WTC11 (cell line): ENCODE measurements around the gene PIK3C3. TPM values are rescaled to one million over a fixed set of nuclear protein-coding genes. Genes with fewer than 3 reads are reported as not detected.

Experiments used
- ATAC-seq: fragments of 200-7000 bp; cut with Tn5 transposase; 2 replicates; pipeline ENCODE4 v1.10.0; 2021; ENCODE audit warnings: mild to moderate bottlenecking, moderate library complexity
- CTCF ChIA-PET: fragments of 300-600 bp; sonication (Branson Sonifier 250); formaldehyde crosslinking; loops from one replicate; lab custom pipeline; 2021; ENCODE audit warnings: antibody characterized with exemption; lab: Charles Lee
- POLR2A ChIA-PET: fragments of 350-600 bp; sonication (Branson Sonifier 250); formaldehyde crosslinking; loops from one replicate; lab custom pipeline; 2021; ENCODE audit warnings: antibody characterized with exemption; lab: Charles Lee
- DNase-seq: peaks from one replicate; pipeline ENCODE4 v3.0.0; 2021; ENCODE audit warnings: low spot score
- H3K27ac Mint-ChIP-seq: 2 replicates; pipeline ENCODE4 v1.8.0; 2021; ENCODE audit warnings: mixed read lengths
- H3K27me3 Mint-ChIP-seq: 2 replicates; pipeline ENCODE4 v1.8.0; 2021; ENCODE audit warnings: low read depth, mild to moderate bottlenecking, moderate library complexity, mixed read lengths
- H3K36me3 Mint-ChIP-seq: 2 replicates; pipeline ENCODE4 v1.8.0; 2021; ENCODE audit warnings: mixed read lengths
- H3K4me1 Mint-ChIP-seq: 2 replicates; pipeline ENCODE4 v1.8.0; 2022; ENCODE audit warnings: mixed read lengths
- H3K4me3 Mint-ChIP-seq: 2 replicates; pipeline ENCODE4 v1.8.0; 2021; ENCODE audit warnings: mild to moderate bottlenecking, moderate library complexity, mixed read lengths
- H3K9me3 Mint-ChIP-seq: 2 replicates; pipeline ENCODE4 v1.8.0; 2021; ENCODE audit warnings: mixed read lengths
- AFF4 ChIP-seq: sonication (generic); formaldehyde crosslinking; IDR thresholded peaks from 2 replicates; pipeline ENCODE4 v1.8.1; 2023; ENCODE audit warnings: mild to moderate bottlenecking, missing genetic modification reagents, borderline replicate concordance
- ELF4 ChIP-seq: sonication (generic); formaldehyde crosslinking; IDR thresholded peaks from 2 replicates; pipeline ENCODE4 v1.8.1; 2022; ENCODE audit warnings: low read depth, mild to moderate bottlenecking, moderate library complexity, missing genetic modification reagents
- EMX1 ChIP-seq: fragments of 250-450 bp; sonication (Bioruptor Pico); IDR thresholded peaks from 2 replicates; pipeline ENCODE4 v1.8.0; 2021; ENCODE audit warnings: mild to moderate bottlenecking
- FOXK1 ChIP-seq: sonication (generic); formaldehyde crosslinking; IDR thresholded peaks from 2 replicates; pipeline ENCODE4 v1.8.0; 2022; ENCODE audit warnings: mild to moderate bottlenecking, moderate library complexity, missing genetic modification reagents
- NFATC4 ChIP-seq: fragments of 250-450 bp; sonication (Bioruptor Pico); IDR thresholded peaks from 2 replicates; pipeline ENCODE4 v1.9.0; 2021; ENCODE audit warnings: mild to moderate bottlenecking
- NFYB ChIP-seq: sonication (generic); formaldehyde crosslinking; conservative IDR thresholded peaks from 2 replicates; pipeline ENCODE4 v1.8.0; 2022; ENCODE audit warnings: low read depth, missing genetic modification reagents
- ZMAT4 ChIP-seq: fragments of 250-450 bp; sonication (Bioruptor Pico); IDR thresholded peaks from 2 replicates; pipeline ENCODE4 v1.9.0; 2021; ENCODE audit warnings: mild to moderate bottlenecking
- ZNF219 ChIP-seq: sonication (generic); formaldehyde crosslinking; IDR thresholded peaks from 2 replicates; pipeline ENCODE4 v1.8.0; 2023; ENCODE audit warnings: missing genetic modification reagents, mild to moderate bottlenecking, borderline replicate concordance
- ZNF317 ChIP-seq: sonication (generic); formaldehyde crosslinking; IDR thresholded peaks from 2 replicates; pipeline ENCODE4 v1.8.1; 2023; ENCODE audit warnings: low read depth, mild to moderate bottlenecking, moderate library complexity, missing genetic modification reagents, borderline replicate concordance
- ZNF532 ChIP-seq: fragments of 250-450 bp; sonication (Bioruptor Pico); IDR thresholded peaks from 2 replicates; pipeline ENCODE4 v1.9.0; 2021; ENCODE audit warnings: mild to moderate bottlenecking, borderline replicate concordance
- total RNA-seq: library from RNA; stranded (reverse); gene quantifications from 3 replicates; pipeline ENCODE4 v1.2.3, GENCODE V29; 2021
- TF ChIP-seq, protein P1 (sequence below): sonication (generic); formaldehyde crosslinking; IDR thresholded peaks from 2 replicates; pipeline ENCODE4 v1.8.1; 2023; ENCODE audit warnings: mild to moderate bottlenecking, moderate library complexity, missing genetic modification reagents
- TF ChIP-seq, protein P2 (sequence below): sonication (generic); formaldehyde crosslinking; IDR thresholded peaks from 2 replicates; pipeline ENCODE4 v1.8.1; 2023; ENCODE audit warnings: mild to moderate bottlenecking, missing genetic modification reagents, moderate library complexity
- TF ChIP-seq, protein P3 (sequence below): sonication (generic); formaldehyde crosslinking; IDR thresholded peaks from 2 replicates; pipeline ENCODE4 v1.8.0; 2023; ENCODE audit warnings: missing genetic modification reagents
- TF ChIP-seq, protein P4 (sequence below): sonication (generic); formaldehyde crosslinking; IDR thresholded peaks from 2 replicates; pipeline ENCODE4 v1.8.1; 2023; ENCODE audit warnings: mild to moderate bottlenecking, missing genetic modification reagents, moderate library complexity

PIK3C3 gene
- total RNA-seq, 1 experiment from 2014 or later: 40.4 TPM

GRCh38 chr18:41928581-41928980, 26.5 kb upstream of the PIK3C3 start:
- no peak overlapping the region for H3K4me3 Mint-ChIP-seq
- DNase-seq: no peak
- H3K27ac Mint-ChIP-seq: no peak overlapping the region
- ATAC-seq: no peak
- no peaks in the 10 kb centered on the region for H3K36me3 Mint-ChIP-seq
- CTCF ChIA-PET: no interaction called here
- H3K27me3 Mint-ChIP-seq: no peaks in the 10 kb centered on the region
- H3K9me3 Mint-ChIP-seq: no peaks in the 10 kb centered on the region
- POLR2A ChIA-PET: no interaction called here
- H3K4me1 Mint-ChIP-seq: peaks cover 4% of the 10 kb centered on the region
- TF ChIP-seq NFATC4 (CRISPR knock-in tag): no peak
- TF ChIP-seq FOXK1 (CRISPR knock-in tag): no peak
- TF ChIP-seq NFYB: no peak
- no peak for TF ChIP-seq EMX1 (CRISPR knock-in tag)
- TF ChIP-seq, protein P1, sequence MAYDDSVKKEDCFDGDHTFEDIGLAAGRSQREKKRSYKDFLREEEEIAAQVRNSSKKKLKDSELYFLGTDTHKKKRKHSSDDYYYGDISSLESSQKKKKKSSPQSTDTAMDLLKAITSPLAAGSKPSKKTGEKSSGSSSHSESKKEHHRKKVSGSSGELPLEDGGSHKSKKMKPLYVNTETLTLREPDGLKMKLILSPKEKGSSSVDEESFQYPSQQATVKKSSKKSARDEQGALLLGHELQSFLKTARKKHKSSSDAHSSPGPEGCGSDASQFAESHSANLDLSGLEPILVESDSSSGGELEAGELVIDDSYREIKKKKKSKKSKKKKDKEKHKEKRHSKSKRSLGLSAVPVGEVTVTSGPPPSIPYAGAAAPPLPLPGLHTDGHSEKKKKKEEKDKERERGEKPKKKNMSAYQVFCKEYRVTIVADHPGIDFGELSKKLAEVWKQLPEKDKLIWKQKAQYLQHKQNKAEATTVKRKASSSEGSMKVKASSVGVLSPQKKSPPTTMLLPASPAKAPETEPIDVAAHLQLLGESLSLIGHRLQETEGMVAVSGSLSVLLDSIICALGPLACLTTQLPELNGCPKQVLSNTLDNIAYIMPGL (CRISPR knock-in tag): no peak
- no peak for TF ChIP-seq ZNF532
- no peak for TF ChIP-seq ZNF317
- TF ChIP-seq, protein P2, sequence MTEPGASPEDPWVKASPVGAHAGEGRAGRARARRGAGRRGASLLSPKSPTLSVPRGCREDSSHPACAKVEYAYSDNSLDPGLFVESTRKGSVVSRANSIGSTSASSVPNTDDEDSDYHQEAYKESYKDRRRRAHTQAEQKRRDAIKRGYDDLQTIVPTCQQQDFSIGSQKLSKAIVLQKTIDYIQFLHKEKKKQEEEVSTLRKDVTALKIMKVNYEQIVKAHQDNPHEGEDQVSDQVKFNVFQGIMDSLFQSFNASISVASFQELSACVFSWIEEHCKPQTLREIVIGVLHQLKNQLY (CRISPR knock-in tag): no peak
- no peak for TF ChIP-seq AFF4 (CRISPR knock-in tag)
- no peak for TF ChIP-seq ZNF219 (CRISPR knock-in tag)
- TF ChIP-seq, protein P3, sequence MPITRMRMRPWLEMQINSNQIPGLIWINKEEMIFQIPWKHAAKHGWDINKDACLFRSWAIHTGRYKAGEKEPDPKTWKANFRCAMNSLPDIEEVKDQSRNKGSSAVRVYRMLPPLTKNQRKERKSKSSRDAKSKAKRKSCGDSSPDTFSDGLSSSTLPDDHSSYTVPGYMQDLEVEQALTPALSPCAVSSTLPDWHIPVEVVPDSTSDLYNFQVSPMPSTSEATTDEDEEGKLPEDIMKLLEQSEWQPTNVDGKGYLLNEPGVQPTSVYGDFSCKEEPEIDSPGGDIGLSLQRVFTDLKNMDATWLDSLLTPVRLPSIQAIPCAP (CRISPR knock-in tag): no peak
- no peak for TF ChIP-seq ELF4 (CRISPR knock-in tag)
- no peak for TF ChIP-seq ZMAT4 (CRISPR knock-in tag)
- TF ChIP-seq, protein P4, sequence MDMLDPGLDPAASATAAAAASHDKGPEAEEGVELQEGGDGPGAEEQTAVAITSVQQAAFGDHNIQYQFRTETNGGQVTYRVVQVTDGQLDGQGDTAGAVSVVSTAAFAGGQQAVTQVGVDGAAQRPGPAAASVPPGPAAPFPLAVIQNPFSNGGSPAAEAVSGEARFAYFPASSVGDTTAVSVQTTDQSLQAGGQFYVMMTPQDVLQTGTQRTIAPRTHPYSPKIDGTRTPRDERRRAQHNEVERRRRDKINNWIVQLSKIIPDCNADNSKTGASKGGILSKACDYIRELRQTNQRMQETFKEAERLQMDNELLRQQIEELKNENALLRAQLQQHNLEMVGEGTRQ: no peak
